Measurements from ENCODE around the gene ISLR.

GRCh38 chr15:74127255-74127953, 46.1 kb upstream of the ISLR start:
- TF ChIP-seq, protein P1, sequence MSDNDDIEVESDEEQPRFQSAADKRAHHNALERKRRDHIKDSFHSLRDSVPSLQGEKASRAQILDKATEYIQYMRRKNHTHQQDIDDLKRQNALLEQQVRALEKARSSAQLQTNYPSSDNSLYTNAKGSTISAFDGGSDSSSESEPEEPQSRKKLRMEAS (IDR thresholded peaks at IDR 0.05): no peak
- TF ChIP-seq SP1 (IDR thresholded peaks at IDR 0.05) (no peak), CTCF (IDR thresholded peaks at IDR 0.05; ENCODE audit: low read depth, low read length, missing input control) (peak; percentile 94), RAD21 (IDR thresholded peaks at IDR 0.05) (peak; percentile 90 to 98), GABPA (IDR thresholded peaks at IDR 0.05 in 1 of 2, conservative IDR thresholded peaks at IDR 0.05 in 1 of 2) (no peak), RXRA (IDR thresholded peaks at IDR 0.05) (no peak), FOXA2 (IDR thresholded peaks at IDR 0.05) (no peak), JUND (IDR thresholded peaks at IDR 0.05) (no peak), TAF1 (conservative IDR thresholded peaks at IDR 0.05) (no peak), NR2F2 (IDR thresholded peaks at IDR 0.05) (no peak), HNF4G (IDR thresholded peaks at IDR 0.05) (no peak), YY1 (IDR thresholded peaks at IDR 0.05) (no peak)
- TF ChIP-seq, protein P2, sequence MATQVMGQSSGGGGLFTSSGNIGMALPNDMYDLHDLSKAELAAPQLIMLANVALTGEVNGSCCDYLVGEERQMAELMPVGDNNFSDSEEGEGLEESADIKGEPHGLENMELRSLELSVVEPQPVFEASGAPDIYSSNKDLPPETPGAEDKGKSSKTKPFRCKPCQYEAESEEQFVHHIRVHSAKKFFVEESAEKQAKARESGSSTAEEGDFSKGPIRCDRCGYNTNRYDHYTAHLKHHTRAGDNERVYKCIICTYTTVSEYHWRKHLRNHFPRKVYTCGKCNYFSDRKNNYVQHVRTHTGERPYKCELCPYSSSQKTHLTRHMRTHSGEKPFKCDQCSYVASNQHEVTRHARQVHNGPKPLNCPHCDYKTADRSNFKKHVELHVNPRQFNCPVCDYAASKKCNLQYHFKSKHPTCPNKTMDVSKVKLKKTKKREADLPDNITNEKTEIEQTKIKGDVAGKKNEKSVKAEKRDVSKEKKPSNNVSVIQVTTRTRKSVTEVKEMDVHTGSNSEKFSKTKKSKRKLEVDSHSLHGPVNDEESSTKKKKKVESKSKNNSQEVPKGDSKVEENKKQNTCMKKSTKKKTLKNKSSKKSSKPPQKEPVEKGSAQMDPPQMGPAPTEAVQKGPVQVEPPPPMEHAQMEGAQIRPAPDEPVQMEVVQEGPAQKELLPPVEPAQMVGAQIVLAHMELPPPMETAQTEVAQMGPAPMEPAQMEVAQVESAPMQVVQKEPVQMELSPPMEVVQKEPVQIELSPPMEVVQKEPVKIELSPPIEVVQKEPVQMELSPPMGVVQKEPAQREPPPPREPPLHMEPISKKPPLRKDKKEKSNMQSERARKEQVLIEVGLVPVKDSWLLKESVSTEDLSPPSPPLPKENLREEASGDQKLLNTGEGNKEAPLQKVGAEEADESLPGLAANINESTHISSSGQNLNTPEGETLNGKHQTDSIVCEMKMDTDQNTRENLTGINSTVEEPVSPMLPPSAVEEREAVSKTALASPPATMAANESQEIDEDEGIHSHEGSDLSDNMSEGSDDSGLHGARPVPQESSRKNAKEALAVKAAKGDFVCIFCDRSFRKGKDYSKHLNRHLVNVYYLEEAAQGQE (IDR thresholded peaks at IDR 0.05): no peak
